ENCODE data around the gene PRRT4.

DNA sequence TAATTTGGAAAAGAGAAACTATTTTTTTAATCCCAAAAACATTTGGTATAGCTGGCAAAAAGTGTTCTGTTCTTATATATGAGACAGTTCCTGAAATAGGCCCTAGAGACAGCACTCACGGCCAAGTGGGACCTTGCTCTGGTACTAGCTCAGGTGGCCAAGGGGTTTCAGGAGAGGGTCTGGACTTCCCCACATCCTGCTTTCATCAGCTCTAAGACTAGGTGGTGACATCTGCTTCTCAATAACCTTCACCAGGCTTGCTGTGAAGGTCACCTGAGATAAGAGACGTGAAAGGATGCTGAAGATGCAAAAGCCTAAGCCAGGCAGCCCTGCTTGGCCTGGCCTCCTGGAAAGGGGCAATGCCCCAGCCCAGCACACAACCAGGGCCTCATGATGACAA lies 58.4 kb downstream of the PRRT4 start:
- TF ChIP-seq, protein P1, sequence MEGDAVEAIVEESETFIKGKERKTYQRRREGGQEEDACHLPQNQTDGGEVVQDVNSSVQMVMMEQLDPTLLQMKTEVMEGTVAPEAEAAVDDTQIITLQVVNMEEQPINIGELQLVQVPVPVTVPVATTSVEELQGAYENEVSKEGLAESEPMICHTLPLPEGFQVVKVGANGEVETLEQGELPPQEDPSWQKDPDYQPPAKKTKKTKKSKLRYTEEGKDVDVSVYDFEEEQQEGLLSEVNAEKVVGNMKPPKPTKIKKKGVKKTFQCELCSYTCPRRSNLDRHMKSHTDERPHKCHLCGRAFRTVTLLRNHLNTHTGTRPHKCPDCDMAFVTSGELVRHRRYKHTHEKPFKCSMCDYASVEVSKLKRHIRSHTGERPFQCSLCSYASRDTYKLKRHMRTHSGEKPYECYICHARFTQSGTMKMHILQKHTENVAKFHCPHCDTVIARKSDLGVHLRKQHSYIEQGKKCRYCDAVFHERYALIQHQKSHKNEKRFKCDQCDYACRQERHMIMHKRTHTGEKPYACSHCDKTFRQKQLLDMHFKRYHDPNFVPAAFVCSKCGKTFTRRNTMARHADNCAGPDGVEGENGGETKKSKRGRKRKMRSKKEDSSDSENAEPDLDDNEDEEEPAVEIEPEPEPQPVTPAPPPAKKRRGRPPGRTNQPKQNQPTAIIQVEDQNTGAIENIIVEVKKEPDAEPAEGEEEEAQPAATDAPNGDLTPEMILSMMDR (conservative IDR thresholded peaks at IDR 0.05; ENCODE audit: low read depth in 2 of 2) = no peak
- TF ChIP-seq EZH2phosphoT487 (IDR thresholded peaks at IDR 0.05; ENCODE audit: unreplicated experiment) (no peak), POLR2AphosphoS5 (IDR thresholded peaks at IDR 0.05; ENCODE audit: low read depth) (no peak), EZH2 (IDR thresholded peaks at IDR 0.05; ENCODE audit: low read depth, unreplicated experiment) (no peak), NANOG (IDR thresholded peaks at IDR 0.05; ENCODE audit: borderline replicate concordance) (no peak), REST (IDR thresholded peaks at IDR 0.05; ENCODE audit: unreplicated experiment) (no peak), CREB1 (CRISPR knock-in tag; IDR thresholded peaks at IDR 0.05; ENCODE audit: low read depth) (no peak), ZNF331 (CRISPR knock-in tag; IDR thresholded peaks at IDR 0.05; ENCODE audit: low read depth) (no peak), STAT1 (IDR thresholded peaks at IDR 0.05; ENCODE audit: unreplicated experiment) (no peak), ETS1 (IDR thresholded peaks at IDR 0.05) (no peak), JUNB (IDR thresholded peaks at IDR 0.05; ENCODE audit: unreplicated experiment) (no peak), ZNF114 (CRISPR knock-in tag; IDR thresholded peaks at IDR 0.05) (no peak)
- TF ChIP-seq, protein P2, sequence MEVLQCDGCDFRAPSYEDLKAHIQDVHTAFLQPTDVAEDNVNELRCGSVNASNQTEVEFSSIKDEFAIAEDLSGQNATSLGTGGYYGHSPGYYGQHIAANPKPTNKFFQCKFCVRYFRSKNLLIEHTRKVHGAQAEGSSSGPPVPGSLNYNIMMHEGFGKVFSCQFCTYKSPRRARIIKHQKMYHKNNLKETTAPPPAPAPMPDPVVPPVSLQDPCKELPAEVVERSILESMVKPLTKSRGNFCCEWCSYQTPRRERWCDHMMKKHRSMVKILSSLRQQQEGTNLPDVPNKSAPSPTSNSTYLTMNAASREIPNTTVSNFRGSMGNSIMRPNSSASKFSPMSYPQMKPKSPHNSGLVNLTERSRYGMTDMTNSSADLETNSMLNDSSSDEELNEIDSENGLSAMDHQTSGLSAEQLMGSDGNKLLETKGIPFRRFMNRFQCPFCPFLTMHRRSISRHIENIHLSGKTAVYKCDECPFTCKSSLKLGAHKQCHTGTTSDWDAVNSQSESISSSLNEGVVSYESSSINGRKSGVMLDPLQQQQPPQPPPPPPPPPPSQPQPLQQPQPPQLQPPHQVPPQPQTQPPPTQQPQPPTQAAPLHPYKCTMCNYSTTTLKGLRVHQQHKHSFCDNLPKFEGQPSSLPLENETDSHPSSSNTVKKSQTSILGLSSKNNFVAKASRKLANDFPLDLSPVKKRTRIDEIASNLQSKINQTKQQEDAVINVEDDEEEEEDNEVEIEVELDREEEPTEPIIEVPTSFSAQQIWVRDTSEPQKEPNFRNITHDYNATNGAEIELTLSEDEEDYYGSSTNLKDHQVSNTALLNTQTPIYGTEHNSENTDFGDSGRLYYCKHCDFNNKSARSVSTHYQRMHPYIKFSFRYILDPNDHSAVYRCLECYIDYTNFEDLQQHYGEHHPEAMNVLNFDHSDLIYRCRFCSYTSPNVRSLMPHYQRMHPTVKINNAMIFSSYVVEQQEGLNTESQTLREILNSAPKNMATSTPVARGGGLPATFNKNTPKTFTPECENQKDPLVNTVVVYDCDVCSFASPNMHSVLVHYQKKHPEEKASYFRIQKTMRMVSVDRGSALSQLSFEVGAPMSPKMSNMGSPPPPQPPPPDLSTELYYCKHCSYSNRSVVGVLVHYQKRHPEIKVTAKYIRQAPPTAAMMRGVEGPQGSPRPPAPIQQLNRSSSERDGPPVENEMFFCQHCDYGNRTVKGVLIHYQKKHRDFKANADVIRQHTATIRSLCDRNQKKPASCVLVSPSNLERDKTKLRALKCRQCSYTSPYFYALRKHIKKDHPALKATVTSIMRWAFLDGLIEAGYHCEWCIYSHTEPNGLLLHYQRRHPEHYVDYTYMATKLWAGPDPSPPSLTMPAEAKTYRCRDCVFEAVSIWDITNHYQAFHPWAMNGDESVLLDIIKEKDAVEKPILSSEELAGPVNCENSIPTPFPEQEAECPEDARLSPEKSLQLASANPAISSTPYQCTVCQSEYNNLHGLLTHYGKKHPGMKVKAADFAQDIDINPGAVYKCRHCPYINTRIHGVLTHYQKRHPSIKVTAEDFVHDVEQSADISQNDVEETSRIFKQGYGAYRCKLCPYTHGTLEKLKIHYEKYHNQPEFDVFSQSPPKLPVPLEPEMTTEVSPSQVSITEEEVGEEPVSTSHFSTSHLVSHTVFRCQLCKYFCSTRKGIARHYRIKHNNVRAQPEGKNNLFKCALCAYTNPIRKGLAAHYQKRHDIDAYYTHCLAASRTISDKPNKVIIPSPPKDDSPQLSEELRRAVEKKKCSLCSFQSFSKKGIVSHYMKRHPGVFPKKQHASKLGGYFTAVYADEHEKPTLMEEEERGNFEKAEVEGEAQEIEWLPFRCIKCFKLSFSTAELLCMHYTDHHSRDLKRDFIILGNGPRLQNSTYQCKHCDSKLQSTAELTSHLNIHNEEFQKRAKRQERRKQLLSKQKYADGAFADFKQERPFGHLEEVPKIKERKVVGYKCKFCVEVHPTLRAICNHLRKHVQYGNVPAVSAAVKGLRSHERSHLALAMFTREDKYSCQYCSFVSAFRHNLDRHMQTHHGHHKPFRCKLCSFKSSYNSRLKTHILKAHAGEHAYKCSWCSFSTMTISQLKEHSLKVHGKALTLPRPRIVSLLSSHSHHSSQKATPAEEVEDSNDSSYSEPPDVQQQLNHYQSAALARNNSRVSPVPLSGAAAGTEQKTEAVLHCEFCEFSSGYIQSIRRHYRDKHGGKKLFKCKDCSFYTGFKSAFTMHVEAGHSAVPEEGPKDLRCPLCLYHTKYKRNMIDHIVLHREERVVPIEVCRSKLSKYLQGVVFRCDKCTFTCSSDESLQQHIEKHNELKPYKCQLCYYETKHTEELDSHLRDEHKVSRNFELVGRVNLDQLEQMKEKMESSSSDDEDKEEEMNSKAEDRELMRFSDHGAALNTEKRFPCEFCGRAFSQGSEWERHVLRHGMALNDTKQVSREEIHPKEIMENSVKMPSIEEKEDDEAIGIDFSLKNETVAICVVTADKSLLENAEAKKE (CRISPR knock-in tag; IDR thresholded peaks at IDR 0.05) = no peak
